ENCODE data around the gene PHTF2.

GRCh38 chr7:77983973-77984372 lies 185.4 kb downstream of the PHTF2 start:
- TF ChIP-seq, protein P1, sequence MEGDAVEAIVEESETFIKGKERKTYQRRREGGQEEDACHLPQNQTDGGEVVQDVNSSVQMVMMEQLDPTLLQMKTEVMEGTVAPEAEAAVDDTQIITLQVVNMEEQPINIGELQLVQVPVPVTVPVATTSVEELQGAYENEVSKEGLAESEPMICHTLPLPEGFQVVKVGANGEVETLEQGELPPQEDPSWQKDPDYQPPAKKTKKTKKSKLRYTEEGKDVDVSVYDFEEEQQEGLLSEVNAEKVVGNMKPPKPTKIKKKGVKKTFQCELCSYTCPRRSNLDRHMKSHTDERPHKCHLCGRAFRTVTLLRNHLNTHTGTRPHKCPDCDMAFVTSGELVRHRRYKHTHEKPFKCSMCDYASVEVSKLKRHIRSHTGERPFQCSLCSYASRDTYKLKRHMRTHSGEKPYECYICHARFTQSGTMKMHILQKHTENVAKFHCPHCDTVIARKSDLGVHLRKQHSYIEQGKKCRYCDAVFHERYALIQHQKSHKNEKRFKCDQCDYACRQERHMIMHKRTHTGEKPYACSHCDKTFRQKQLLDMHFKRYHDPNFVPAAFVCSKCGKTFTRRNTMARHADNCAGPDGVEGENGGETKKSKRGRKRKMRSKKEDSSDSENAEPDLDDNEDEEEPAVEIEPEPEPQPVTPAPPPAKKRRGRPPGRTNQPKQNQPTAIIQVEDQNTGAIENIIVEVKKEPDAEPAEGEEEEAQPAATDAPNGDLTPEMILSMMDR (IDR thresholded peaks at IDR 0.05; ENCODE audit: poor library complexity), result no peak
- no peak for TF ChIP-seq EZH2phosphoT487 (IDR thresholded peaks at IDR 0.05; ENCODE audit: low read depth, severe bottlenecking, unreplicated experiment)
- no peak for TF ChIP-seq EZH2 (IDR thresholded peaks at IDR 0.05; ENCODE audit: borderline replicate concordance)

All from hepatocyte (in vitro differentiated cells).